Measurements from ENCODE around the gene BTNL8.
"Not testable (repeated sequence)": the region's sequence is repeated elsewhere in the genome, so short reads cannot be mapped to it uniquely, and the experiment has no call there.

Gene BTNL8

GRCh38 chr5:180874804-180875582 is 24.0 kb upstream of the BTNL8 start:
- DNase-seq (ENCODE audit: low spot score) = no peak

- DNase-seq (ENCODE audit: low spot score) = no peak
Observed at GRCh38 chr5:180875860-180876426, 23.0 kb upstream of the BTNL8 start.

DNA sequence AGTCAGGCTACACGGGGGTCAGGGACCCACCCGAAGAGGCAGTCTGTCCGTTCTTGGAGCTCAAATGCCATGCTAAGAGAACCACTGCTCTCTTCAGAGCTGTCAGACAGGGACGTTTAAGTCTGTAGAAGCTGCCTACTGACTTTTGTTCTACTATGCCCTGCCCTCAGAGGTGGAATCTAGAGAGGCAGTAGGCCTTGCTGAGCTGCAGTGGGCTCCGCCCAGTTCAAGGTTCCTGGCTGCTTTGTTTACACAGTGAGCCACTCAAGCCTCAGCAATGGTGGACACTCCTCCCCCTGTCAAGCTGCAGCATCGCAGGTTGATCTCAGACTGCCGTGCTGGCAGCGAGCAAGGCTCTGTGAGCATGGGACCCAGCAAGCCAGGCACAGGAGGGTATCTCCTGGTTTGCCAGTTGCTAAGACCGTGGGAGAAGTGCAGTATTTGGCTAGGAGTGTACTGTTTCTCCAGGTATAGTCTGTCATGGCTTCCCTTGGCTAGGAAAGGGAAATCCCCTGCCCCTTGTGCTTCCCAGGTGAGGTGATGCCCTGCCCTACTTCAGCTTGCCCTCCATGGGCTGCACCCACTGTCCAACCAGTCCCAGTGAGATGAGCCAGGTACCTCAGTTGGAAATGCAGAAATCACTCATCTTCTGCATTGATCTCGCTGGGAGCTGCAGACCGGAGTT is 13.0 kb upstream of the BTNL8 start:
- DNase-seq (ENCODE audit: low spot score) = peak; percentile 53

DNA sequence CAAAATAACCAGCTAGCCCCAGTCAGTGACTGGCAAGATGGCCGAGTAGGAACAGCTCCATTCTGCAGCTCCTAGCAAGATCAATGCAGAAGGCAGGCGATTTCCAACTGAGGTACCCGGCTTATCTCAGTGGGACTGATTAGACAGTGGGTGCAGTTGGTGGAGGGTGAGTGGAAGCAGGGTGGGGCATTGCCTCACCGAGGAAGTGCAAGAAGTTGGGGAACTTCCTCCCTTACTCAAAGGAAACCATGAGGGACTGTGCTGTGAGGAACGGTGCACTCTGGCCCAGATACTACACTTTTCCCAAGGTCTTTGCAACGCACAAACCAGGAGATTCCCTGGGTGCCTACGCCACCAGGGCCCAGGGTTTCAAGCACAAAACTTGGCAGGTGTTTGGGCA is 9.6 kb upstream of the BTNL8 start:
- DNase-seq (ENCODE audit: low spot score) = no peak

DNA sequence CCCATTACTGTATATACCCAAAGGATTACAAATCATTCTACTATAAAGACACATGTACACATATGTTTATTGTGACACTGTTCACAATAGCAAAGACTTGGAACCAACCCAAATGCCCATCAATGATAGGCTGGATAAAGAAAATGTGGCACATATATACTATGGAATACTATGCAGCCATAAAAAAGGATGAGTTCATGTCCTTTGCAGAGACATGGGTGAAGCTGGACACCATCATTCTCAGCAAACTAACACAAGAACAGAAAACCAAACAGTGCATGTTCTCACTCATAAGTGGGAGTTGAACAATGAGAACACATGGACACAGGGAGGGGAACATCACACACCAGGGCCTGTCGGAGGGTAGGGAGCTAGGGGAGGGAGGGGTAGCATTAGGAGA is 3.6 kb upstream of the BTNL8 start:
- not testable (repeated sequence) for DNase-seq (ENCODE audit: low spot score)

DNA sequence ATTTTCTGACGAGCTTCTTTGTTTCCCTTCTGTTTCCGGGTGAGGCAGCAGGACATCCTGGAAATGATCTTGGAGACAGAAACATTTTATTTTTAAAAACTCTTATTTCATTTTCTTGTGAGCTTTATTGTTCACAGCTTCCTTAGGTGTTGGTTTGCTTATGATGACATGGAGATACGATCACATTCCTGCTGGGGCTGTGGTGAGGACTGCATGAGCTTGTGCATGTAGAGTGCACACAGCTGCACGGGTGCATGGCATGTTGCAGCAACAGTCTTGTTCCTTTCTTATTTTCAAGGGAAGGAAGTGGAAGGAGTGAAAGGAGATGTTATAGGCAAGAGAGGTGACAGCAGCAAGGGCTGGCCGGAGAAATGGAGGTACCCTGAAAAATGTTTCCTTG is 1.2 kb downstream of the BTNL8 start:
- no peak for DNase-seq (ENCODE audit: low spot score)

- no peak for DNase-seq (ENCODE audit: low spot score)
Observed at GRCh38 chr5:180901319-180902009, 2.5 kb downstream of the BTNL8 start.

DNA sequence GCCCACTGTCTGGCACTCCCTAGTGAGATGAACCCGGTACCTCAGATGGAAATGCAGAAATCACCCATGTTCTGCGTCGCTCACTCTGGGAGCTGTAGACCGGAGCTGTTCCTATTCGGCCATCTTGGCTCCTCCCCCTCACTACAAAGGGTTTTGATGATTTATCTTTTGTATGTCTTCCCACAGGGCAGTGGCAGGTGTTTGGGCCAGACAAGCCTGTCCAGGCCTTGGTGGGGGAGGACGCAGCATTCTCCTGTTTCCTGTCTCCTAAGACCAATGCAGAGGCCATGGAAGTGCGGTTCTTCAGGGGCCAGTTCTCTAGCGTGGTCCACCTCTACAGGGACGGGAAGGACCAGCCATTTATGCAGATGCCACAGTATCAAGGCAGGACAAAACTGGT is 9.4 kb downstream of the BTNL8 start:
- no peak for DNase-seq (ENCODE audit: low spot score)

DNA sequence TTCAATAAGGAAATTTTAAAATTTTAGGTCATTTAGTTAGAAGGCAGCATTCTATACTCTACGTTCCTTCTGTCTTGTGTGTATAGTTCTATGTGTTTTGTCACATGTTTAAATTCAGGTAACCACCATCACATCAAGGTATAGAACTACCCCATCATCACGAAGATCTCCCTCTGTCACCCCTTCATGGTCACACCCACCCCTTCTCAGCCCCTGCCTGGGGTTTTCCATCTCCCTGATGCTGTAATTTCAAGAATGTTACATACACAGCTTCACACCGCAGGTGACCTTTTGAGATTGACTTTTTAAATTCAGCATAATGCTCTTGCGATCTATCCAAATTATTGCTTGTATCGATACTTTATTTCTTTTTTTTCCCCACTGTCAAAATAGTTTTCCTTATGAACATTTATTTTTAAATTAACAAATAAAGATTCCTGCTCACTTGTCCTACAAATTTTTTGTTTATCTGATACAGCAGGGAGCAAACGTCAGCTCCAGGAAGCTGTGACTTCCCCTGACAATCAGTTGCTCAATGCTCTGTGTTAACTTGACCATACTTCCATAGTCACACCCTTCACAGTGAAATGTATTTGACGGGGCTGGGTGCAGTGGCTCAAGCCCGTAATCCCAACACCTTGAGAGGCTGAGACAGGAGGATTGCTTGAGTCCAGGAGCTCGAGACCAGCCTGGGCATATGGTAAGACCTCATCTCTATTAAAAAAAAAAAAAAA is 10.2 kb downstream of the BTNL8 start:
- no peak for DNase-seq (ENCODE audit: low spot score)

GRCh38 chr5:180909782-180910181 is 10.8 kb downstream of the BTNL8 start:
- DNase-seq (ENCODE audit: low spot score) = no peak

- no peak for DNase-seq (ENCODE audit: low spot score)
Observed at GRCh38 chr5:180910182-180910581, 11.2 kb downstream of the BTNL8 start.

DNA sequence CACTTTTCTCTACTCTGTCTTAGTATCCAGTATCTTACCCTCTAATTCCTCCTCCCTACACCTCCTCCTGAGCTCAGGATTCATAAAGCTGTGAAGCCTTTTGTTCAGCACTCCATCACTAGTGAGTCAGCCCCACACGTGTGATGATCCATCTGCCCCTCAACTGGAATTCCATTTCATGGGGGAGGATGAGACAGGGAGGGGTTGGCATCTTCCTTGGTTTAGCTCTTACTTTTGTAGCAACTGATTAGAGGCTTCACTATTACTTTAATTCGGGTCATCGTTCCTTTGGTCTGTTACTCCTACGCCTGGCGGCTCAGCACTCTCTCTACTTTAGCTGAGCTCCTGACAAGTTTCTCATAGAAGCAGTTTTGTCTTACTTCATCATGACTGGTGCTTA is 11.8 kb downstream of the BTNL8 start:
- DNase-seq (ENCODE audit: low spot score) = peak; percentile 60

DNA sequence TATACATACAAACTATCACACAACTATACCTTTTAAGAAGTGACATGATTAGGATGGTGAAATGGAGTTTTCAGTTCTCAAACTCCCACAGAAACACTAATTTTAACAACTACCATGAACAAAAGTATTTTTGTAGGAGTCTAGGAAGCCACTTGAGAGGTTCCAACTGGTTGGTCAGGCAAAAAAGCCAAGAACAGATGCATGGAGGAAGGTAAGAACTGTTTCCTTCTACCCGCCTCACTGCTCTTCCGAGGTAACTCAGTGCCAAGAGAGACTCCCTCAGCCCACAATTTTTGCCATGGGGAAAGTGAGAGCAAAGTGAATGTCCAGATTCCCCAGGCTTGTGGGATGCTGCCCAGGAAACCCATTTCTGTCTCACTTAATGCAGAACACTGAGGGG is 15.7 kb downstream of the BTNL8 start:
- DNase-seq (ENCODE audit: low spot score) = no peak

GRCh38 chr5:180915924-180916323 is 17.0 kb downstream of the BTNL8 start:
- no peak for DNase-seq (ENCODE audit: low spot score)

DNA sequence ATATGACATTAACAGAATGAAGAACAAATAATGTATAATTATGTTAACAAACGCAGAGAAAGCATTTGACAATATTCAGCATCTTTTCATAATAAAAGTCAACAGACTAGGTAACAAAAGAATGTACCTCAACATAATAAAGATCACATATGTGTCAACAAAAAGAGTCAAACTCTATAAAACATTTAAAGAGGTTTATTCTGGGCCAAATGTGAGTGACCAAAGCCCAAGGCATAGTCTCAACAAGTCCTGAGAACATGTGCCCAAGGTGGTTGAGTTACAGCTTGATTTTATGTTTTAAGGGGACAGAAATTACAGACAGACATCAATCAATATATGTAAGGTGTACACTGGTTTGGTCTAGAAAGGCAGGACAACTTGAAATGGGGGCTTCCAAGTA is 19.4 kb downstream of the BTNL8 start:
- DNase-seq (ENCODE audit: low spot score) = no peak

DNA sequence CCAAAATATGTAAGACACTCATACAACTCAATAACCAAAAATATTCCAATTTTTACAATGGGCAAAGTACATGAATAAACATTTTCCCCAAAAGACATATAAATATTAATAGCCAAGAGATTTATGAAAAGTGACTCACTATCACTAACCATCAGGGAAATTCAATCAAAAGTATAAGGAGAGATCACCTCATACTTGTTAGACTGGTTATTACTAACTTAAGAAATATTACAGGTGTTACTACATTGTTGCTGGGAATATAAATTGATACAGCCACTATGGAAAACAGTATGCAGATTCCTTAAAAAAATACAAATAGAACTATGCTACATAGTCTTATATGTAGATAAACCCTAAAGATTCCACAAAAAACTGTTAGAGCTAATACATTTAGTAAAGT is 21.8 kb downstream of the BTNL8 start:
- no peak for DNase-seq (ENCODE audit: low spot score)

DNA sequence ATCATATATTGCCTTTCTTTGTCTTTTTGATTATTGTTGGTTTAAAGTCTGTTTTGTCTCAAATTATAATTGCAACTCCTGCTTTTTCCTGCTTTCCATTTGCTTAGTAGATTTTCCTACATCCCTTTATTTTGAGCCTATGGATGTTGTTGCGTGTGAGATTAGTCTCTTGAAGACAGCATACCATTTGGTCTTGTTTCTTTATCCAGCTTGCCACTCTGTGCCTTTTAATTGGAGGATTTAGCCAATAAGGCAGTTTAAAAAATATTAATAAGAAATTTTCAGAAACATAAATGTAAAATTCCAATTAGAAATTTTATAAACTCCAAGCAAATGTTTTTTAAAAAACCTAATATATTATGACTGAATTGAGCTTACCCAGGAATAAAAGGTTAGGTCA is 24.0 kb downstream of the BTNL8 start:
- DNase-seq (ENCODE audit: low spot score) = no peak

DNA sequence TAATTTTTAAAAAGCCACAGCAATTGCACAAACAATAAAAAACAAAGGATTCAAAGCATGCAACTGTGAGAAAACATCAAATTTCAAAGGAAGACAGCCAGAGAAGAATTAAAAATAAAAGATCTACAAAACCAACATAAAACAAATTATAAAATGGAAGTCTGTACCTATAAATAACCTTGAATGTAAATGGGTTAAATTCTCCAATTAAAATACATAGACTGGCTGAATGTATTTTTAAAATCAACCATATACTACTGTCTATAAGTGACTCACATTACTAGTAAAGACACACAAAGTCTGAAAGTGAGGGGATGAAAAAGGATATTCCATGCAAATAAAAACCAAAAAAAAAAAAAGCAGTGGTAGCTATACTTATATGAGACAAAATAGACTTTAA is 33.7 kb downstream of the BTNL8 start:
- no peak for DNase-seq (ENCODE audit: low spot score)

DNA sequence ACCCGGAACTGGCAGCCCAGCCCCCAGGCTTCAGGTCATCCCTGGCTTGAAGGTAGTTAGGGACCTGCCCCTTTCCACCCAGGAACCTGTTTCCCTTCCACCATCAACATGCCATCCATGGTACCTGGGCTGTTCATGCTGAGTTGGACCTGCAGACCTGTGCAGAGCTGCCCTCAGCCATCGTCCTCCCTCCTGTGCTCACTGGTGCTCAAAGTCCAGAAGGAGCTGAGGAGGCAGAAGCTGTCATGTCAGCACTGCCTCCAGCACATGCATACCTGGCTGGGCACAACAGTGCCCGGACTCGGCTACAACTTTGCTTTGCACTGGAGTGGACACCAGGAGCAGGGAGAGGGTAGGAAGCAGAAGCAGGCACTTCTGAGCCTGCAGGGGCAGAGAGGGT is 36.2 kb downstream of the BTNL8 start:
- no peak for DNase-seq (ENCODE audit: low spot score)

- DNase-seq (ENCODE audit: low spot score) = no peak
Observed at GRCh38 chr5:180938294-180938693, 39.3 kb downstream of the BTNL8 start.

DNA sequence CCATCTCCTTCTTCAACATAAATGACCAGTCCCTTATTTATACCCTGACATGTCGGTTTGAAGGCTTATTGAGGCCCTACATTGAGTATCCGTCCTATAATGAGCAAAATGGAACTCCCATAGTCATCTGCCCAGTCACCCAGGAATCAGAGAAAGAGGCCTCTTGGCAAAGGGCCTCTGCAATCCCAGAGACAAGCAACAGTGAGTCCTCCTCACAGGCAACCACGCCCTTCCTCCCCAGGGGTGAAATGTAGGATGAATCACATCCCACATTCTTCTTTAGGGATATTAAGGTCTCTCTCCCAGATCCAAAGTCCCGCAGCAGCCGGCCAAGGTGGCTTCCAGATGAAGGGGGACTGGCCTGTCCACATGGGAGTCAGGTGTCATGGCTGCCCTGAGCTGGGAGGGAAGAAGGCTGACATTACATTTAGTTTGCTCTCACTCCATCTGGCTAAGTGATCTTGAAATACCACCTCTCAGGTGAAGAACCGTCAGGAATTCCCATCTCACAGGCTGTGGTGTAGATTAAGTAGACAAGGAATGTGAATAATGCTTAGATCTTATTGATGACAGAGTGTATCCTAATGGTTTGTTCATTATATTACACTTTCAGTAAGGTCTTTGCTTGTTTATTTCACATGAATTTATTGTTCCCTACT is 51.5 kb downstream of the BTNL8 start:
- peak; percentile 31 for DNase-seq (ENCODE audit: low spot score)

DNA sequence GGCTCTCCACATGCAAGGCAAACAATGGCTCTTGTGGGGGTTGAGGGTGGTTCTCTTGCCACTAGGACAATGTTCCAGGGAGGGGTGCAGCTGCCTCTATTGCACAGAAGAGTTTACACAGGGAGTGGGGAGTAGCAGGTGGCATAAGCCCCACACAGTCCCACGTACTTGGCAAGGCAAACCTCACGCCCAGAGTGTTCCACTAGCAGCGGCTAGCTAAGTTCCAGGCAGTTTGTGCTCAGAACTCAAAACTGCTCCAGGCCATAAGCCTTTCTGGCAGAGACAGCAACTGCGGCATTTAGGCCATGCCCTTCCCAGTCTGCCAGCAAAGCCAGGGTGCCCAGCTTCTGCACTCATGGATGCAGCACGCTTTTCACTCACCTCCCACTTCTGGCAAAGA is 60.7 kb downstream of the BTNL8 start:
- no peak for DNase-seq (ENCODE audit: low spot score)
